ENCODE results near the gene CAMK4.

DNA sequence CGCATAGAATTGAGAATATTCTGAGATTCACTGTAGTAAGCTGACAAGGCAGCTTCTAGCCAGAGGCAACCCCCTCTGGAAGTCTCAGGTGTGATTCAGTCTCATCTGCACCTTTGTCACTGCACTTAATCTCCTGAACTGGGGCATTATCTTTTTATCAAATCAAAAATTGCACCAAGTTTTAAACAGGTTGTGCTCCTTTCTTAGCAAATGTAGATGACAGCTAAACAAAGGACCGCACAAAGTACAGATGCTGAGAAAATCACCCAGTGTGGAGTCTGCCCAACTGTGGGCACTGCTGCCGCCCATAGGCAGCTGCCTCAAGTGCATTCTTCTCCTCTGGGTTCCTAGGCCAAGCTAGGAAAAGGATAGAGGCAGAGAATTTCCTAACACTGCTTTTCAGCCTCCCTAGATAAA lies 237.1 kb downstream of the CAMK4 start:
- TF ChIP-seq ZNF3 (CRISPR knock-in tag; IDR thresholded peaks at IDR 0.05) (no peak), GABPA (tag; conservative IDR thresholded peaks at IDR 0.05; ENCODE audit: low read depth) (no peak), POLR2H (tag; IDR thresholded peaks at IDR 0.05; ENCODE audit: low read depth) (no peak), ZZZ3 (IDR thresholded peaks at IDR 0.05) (no peak)
